ENCODE data around the gene BAG2. TPM values are rescaled to one million over a fixed set of nuclear protein-coding genes. Genes with fewer than 3 reads are reported as not detected.
A peak's percentile ranks its signal among the peaks of the same experiment; 100 is the strongest.

BAG2 gene
- total and polyA plus RNA-seq, 2 of the 13 experiments (the other 11 are each of a cell fraction or from before 2014, with no cell fraction given), result 5.7 to 15.1 TPM

DNA sequence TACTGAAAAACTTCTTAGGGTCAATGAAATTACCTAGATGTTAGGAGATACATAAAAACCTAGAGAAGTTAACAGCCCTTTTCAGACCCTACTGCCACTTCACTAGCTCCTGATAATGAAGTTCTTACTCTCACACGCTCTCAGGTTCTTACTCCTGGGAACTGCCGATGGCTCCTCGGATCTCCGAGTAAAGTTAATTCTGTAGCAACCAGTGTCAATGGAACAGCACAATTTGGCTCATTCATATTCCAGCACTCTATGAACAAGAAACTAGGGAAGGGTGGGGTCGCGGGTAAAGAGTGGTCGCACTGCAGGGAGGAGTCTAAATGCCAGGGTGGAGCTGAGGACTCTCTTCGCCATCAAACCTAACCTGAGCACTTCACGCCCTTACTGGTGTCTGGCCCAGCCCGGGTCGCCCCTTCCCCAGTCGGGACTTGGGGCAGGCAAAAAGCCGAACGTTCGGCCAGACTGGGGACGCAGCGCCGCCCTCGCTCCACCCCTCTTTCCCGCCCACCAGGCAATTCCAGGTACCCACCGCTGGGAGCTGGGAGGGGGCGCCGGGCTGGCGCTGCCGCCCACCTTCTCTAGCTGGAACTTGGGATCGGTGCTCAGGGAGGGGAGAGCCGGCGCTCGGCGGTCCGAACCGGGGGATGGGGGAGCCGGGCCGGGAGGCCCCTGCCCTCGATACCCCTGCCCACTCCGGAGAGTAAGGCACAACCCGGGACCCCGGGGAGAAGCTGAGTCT, 49.2 kb downstream of the BAG2 start (continued):
- TF ChIP-seq MXI1 (IDR thresholded peaks at IDR 0.05; ENCODE audit: borderline replicate concordance, low read depth, low read length) (no peak), SMARCE1 (IDR thresholded peaks at IDR 0.05; ENCODE audit: borderline replicate concordance) (no peak), HOXD1 (CRISPR knock-in tag; IDR thresholded peaks at IDR 0.05) (no peak), SKIL (CRISPR knock-in tag; IDR thresholded peaks at IDR 0.05; ENCODE audit: borderline replicate concordance) (no peak; the same call in 1 of the 2 replicates), GZF1 (CRISPR knock-in tag; IDR thresholded peaks at IDR 0.05) (no peak), TRAFD1 (CRISPR knock-in tag; IDR thresholded peaks at IDR 0.05; ENCODE audit: borderline replicate concordance) (peak; percentile 43; the same call in 1 of the 2 replicates), LRRFIP1 (CRISPR knock-in tag; conservative IDR thresholded peaks at IDR 0.05) (no peak), FOXC1 (CRISPR knock-in tag; IDR thresholded peaks at IDR 0.05; ENCODE audit: borderline replicate concordance) (no peak), SATB2 (CRISPR knock-in tag; IDR thresholded peaks at IDR 0.05) (0 out of 2 replicates have a peak, but pooled peaks have one; percentile 28), ZNF12 (CRISPR knock-in tag; IDR thresholded peaks at IDR 0.05) (no peak), HNRNPUL1 (IDR thresholded peaks at IDR 0.05; ENCODE audit: low read depth, low read length) (no peak), DPF2 (CRISPR knock-in tag; IDR thresholded peaks at IDR 0.05; ENCODE audit: borderline replicate concordance, low read depth) (no peak)
- TF ChIP-seq, protein P1, sequence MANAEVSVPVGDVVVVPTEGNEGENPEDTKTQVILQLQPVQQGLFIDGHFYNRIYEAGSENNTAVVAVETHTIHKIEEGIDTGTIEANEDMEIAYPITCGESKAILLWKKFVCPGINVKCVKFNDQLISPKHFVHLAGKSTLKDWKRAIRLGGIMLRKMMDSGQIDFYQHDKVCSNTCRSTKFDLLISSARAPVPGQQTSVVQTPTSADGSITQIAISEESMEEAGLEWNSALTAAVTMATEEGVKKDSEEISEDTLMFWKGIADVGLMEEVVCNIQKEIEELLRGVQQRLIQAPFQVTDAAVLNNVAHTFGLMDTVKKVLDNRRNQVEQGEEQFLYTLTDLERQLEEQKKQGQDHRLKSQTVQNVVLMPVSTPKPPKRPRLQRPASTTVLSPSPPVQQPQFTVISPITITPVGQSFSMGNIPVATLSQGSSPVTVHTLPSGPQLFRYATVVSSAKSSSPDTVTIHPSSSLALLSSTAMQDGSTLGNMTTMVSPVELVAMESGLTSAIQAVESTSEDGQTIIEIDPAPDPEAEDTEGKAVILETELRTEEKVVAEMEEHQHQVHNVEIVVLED (CRISPR knock-in tag; IDR thresholded peaks at IDR 0.05; ENCODE audit: borderline replicate concordance), result no peak
- TF ChIP-seq, protein P2, sequence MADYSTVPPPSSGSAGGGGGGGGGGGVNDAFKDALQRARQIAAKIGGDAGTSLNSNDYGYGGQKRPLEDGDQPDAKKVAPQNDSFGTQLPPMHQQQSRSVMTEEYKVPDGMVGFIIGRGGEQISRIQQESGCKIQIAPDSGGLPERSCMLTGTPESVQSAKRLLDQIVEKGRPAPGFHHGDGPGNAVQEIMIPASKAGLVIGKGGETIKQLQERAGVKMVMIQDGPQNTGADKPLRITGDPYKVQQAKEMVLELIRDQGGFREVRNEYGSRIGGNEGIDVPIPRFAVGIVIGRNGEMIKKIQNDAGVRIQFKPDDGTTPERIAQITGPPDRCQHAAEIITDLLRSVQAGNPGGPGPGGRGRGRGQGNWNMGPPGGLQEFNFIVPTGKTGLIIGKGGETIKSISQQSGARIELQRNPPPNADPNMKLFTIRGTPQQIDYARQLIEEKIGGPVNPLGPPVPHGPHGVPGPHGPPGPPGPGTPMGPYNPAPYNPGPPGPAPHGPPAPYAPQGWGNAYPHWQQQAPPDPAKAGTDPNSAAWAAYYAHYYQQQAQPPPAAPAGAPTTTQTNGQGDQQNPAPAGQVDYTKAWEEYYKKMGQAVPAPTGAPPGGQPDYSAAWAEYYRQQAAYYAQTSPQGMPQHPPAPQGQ (CRISPR knock-in tag; IDR thresholded peaks at IDR 0.05; ENCODE audit: borderline replicate concordance), result no peak; the same call in 1 of the 2 replicates
- TF ChIP-seq, protein P3, sequence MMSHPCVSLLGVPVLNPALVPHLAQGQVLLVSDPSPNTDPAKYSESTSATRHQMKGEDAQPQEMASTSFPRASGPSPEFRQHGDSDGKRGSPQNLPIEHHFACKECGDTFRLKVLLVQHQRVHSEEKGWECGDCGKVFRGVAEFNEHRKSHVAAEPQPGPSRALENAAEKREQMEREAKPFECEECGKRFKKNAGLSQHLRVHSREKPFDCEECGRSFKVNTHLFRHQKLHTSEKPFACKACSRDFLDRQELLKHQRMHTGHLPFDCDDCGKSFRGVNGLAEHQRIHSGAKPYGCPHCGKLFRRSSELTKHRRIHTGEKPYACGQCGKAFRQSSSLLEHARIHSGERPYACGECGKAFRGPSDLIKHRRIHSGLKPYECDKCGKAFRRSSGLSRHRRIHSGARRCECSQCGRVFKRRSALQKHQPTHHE (CRISPR knock-in tag; IDR thresholded peaks at IDR 0.05; ENCODE audit: borderline replicate concordance), result peak; percentile 88

All from HepG2 (cell line).